ENCODE results near the gene EMC7.
"Not testable (repeated sequence)": the region's sequence is repeated elsewhere in the genome, so short reads cannot be mapped to it uniquely, and the experiment has no call there.

EMC7 gene

GRCh38 chr15:34054081-34054707 lies 47.5 kb downstream of the EMC7 start:
- no peak overlapping the region for H3K4me3 ChIP-seq (ENCODE audit: low read depth, low read length)
- TF ChIP-seq CTCF (IDR thresholded peaks at IDR 0.05; ENCODE audit: control insufficient read depth, extremely low read depth, insufficient read depth), result no peak
- no peak for DNase-seq (ENCODE audit: low read depth)

DNA sequence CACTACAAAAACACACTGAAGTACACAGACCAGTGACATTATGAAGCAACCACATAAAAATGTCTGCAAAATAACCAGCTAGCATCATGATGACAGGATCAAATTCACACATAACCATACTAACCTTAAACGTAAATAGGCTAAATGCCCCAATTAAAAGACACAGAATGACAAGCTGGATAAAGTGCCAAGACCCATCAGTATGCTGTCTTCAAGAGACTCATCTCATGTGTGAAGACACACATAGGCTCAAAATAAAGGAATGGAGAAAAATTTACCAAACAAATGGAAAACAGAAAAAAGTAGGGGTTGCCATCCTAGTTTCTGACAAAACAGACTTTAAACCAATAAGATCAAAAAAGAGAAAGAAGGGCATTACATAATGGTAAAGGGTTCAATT lies 51.3 kb downstream of the EMC7 start:
- DNase-seq (ENCODE audit: low read depth); H3K4me3 ChIP-seq (ENCODE audit: low read depth, low read length): not testable (repeated sequence)

GRCh38 chr15:34049112-34049511 lies 52.5 kb downstream of the EMC7 start:
- H3K4me3 ChIP-seq (ENCODE audit: low read depth, low read length), result no peak overlapping the region
- no peak for DNase-seq (ENCODE audit: low read depth)
- no peak for TF ChIP-seq CTCF (IDR thresholded peaks at IDR 0.05; ENCODE audit: control insufficient read depth, extremely low read depth, insufficient read depth)

DNA sequence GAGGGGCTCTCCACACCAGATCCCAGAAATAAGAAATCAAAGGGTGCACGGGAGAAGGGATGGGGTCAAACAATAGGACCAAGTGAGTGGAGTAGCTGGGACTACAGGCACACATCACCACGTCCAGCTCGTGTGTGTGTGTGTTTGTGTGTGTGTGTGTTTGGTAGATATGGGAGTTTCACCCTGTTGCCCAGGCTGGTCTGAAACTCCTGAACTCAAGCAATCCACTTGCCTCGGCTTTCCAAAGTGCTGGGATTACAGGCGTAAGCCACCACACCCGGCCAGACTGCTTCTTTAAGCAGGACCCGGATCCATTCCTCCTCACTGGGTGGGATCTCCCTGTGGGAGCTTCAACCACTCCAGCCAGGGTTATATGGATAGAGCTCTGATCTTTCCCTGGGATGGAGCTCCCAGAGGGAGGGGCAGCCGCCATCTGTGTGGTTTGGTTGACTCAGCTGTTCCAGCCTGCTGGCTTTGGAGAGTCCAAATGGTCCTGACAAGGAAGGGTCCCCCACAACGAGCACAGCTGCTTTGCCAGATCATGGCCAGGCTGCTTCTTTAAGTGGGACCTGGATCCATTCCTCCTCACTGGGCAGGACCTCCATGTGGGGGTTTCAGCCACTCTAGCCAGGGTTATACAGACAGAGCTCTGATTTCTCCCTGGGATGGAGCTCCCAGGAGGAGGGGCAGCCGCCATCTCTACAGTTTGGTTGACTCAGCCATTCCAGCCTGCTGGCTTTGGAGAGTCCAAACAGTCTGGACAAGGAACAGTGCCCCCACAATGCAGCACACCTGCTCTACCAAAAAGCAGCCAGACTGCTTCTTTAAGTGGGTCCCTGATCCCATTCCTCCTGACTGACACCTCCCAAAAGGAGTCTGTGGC lies 53.5 kb downstream of the EMC7 start:
- H3K4me3 ChIP-seq (ENCODE audit: low read depth, low read length), result no peak overlapping the region
- DNase-seq (ENCODE audit: low read depth), result no peak
- TF ChIP-seq CTCF (IDR thresholded peaks at IDR 0.05; ENCODE audit: control insufficient read depth, extremely low read depth, insufficient read depth), result no peak

DNA sequence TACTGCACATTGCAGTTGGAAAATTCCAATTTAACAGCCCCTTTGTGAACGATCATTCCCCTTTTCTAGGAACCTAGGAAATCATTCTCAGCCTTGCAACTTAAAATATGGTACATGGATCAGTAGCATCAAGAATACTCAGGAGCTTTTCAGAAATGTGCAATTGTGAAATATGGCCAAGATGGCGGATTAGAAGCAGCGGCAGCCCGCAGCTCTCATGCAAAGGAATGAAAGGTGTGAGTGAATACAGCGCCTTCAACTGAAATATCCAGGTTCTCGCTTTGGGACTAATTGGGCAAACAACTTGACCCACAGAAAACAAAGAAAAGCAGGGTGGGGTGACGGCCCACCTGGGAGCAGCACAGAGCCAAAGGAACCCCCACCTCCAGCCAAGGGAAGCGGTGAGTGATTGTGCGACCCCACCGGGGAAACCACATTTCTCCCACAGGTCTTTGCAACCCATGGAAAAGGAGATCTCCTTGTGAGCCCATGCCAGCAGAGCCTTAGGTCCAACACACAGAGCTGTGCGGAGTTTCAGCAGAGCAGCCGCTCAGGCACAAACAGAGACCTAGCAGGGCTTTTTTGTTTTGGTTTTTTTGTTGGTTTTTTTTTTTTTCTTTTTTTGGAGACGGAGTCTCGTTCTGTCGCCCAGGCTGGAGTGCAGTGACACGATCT lies 55.1 kb downstream of the EMC7 start:
- no peak overlapping the region for H3K4me3 ChIP-seq (ENCODE audit: low read depth, low read length)
- no peak for TF ChIP-seq CTCF (IDR thresholded peaks at IDR 0.05; ENCODE audit: control insufficient read depth, extremely low read depth, insufficient read depth)
- DNase-seq (ENCODE audit: low read depth), result no peak

DNA sequence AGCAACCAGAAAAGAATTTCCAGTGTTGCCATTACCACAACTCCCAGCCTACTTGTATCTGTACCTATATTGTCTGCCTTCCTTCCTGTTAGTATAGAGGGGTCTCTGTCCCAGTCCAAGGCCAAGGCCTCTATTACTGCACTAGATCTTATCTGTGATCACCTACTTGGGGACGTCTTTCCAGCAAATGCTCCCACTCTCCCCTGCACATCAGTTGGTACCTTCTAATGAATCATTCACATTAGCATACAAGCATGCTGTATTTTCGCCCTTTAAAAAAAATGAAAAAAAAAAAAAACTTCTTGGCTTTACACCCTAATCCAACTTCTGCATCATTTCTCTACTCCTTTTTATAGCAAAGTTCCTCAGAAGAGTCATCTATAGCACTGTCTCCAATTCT lies 57.8 kb downstream of the EMC7 start:
- no peak for DNase-seq (ENCODE audit: low read depth)
- TF ChIP-seq CTCF (IDR thresholded peaks at IDR 0.05; ENCODE audit: control insufficient read depth, extremely low read depth, insufficient read depth), result no peak
- no peak overlapping the region for H3K4me3 ChIP-seq (ENCODE audit: low read depth, low read length)

DNA sequence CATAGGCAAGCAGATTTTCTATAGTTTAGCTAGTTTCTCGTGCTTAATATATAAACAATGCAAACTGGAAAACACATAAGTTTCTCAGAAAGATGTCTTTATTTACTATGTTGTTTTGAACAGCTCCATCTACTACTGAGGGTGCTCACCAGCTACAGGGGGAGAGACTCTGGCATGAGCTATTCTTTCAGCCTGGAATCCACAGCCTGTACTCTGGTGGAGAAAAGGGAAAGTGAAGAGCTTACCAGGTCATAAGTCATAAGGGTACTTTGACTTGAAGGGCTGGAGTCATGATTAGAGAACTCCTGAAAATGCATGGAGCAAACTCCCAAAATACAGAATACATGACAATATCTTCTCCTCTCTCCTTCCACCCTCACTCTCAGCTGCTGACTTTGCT lies 58.3 kb downstream of the EMC7 start:
- no peak for DNase-seq (ENCODE audit: low read depth)
- no peak overlapping the region for H3K4me3 ChIP-seq (ENCODE audit: low read depth, low read length)
- TF ChIP-seq CTCF (IDR thresholded peaks at IDR 0.05; ENCODE audit: control insufficient read depth, extremely low read depth, insufficient read depth), result no peak
